ENCODE data around the gene ATP6V0E1.
A peak's percentile ranks its signal among the peaks of the same experiment; 100 is the strongest.
"Not testable (repeated sequence)": the region's sequence is repeated elsewhere in the genome, so short reads cannot be mapped to it uniquely, and the experiment has no call there.

Gene ATP6V0E1

DNA sequence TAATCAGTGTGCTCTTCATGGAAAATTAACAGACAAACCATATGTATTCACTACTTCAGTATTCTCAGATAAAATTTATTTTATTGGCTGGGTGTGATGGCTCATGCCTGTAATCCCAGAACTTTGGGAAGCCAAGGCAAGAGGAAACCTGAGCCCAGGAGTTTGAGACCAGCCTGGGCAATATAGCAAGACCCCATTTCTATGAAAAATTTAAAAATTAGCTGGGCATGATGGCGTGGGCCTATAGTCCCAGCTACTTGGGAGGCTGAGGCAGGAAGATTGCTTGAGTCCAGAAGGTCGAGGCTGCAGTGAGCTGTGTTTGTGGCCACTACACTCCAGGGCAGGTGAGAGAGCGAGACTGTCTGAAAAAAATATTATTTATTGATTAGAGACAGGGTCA is 49.2 kb downstream of the ATP6V0E1 start:
- no peak for DNase-seq (ENCODE audit: low read depth in 2 of 2, low spot score in 1 of 2)

GRCh38 chr5:173033923-173034322 is 50.4 kb downstream of the ATP6V0E1 start:
- DNase-seq (ENCODE audit: low read depth in 2 of 2, low spot score in 1 of 2): no peak

DNA sequence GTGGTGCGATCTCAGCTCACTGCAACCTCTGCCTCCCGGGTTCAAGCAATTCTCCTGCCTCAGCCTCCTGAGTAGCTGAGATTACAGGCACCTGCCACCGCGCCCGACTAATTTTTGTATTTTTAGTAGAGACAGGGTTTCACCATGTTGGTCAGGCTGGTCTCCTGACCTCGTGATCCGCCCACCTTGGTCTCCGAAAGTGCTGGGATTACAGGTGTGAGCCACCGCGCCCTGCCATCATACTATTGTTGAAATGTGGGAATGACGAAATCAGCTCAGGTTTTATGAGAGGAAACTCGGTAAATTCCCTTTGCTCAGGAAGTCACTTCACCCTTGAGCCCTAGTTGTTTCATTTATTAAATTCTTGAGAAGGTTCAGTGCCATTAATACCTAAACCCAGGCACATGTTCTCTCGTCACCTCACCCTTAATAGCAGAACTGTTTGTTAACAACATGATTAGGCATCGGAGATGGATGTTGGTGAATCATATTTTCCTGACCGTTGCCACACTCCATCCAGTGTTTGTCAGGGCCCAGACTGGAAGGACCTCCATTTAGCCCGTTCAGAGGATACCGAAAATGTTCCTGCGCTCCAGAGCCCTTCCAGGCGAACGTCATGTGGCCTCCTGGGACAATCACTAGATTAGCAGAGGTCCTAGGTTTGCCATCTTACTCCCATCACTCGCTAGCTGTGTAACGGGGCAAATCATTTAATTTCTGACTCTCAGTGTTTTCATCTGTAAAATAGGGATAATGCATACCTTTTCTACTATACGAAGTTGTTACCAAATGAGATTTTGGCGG is 52.5 kb downstream of the ATP6V0E1 start:
- no peak for DNase-seq (ENCODE audit: low read depth in 2 of 2, low spot score in 1 of 2)

GRCh38 chr5:173039188-173039587 is 55.6 kb downstream of the ATP6V0E1 start:
- DNase-seq (ENCODE audit: low read depth in 2 of 2, low spot score in 1 of 2): no peak

DNA sequence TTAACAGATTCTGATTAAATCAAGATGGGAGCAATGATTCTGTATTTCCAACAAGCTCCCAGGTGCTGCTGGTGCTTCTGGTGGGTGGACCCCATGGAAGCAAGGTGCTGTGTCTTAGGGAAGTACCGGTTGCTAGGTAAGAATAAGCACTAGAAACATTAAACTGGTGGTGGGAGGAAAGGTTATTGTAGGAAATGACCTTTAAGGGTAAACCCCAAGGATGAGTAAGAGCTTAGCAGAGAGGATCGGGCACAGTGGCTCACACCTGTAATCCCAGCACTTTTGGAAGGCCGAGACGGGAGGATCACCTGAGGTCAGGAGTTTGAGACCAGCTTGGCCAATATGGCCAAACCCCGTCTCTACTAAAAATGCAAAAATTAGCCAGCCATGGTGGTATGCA is 56.4 kb downstream of the ATP6V0E1 start:
- DNase-seq (ENCODE audit: low read depth in 2 of 2, low spot score in 1 of 2): no peak

GRCh38 chr5:173041881-173042762 is 58.6 kb downstream of the ATP6V0E1 start:
- no peak for DNase-seq (ENCODE audit: low read depth in 2 of 2, low spot score in 1 of 2)

DNA sequence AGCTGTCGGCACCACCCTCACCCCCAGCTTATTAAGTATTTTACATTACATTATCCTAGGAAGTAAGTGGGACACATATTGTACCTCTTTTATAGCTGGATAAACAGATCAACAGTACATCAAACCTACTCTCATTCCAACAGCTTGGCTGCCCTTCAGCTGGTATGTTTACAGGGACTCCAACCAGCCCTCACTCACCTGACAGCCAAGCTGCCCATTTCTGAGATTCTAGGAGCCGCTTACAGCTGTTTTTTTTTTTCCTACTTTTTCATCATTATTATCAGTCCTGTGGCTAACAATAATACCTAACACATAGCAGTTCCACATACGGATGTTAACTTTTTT is 59.2 kb downstream of the ATP6V0E1 start:
- DNase-seq (ENCODE audit: low read depth in 2 of 2, low spot score in 1 of 2): no peak

DNA sequence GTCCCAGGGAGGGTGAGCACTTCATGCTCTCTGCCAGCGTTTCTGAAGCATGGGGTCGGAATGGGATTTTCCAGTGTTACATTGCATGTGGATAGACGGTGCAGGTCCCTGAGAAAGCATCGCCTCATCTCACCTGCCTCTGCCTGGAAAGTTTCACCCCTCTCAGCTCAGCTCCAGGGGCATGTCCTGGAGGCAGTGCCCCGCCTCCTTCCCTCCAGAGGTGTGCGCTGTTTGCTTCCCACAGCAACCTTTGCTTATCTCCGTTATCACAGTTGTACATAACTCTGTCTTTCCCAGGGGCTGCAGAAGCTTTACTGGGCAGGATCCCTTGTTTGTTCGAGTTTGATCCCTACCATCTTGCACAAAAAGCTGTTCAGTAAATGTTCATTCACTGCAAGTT is 61.9 kb downstream of the ATP6V0E1 start:
- DNase-seq (ENCODE audit: low read depth in 2 of 2, low spot score in 1 of 2): no peak

DNA sequence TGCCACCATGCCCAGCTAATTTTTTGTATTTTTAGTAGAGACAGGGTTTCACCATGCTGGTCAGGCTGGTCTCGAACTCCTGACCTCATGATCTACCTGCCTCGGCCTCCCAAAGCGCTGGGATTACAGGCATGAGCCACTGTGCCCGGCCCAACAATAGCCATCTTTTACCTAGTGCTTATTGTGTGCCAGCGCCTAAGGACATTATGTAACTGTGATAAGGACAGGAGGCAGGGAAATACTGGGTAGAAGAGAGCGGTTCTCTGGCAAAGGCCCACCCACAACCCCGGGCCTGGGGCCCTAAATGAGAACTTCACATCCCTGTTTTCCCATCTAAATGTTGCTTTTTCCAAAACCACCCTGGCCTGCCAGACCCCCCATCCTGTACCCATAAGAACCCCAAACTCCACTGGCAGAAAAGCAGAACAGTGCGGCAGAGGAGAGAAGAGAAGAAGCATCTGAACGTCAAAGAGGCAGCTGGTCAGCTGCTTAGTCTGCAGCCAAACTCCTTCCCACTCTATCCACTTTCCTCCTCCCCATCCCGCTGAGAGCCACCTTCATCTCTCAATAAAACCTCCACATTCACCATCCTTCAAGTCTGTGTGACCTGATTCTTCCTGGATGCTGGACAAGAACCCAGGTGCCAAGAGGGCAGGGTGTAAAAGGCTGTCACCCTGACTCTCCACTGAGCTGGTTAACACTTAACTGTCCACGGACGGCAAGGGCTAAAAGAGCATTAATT is 63.7 kb downstream of the ATP6V0E1 start:
- DNase-seq (ENCODE audit: low read depth in 2 of 2, low spot score in 1 of 2): not testable (repeated sequence)

DNA sequence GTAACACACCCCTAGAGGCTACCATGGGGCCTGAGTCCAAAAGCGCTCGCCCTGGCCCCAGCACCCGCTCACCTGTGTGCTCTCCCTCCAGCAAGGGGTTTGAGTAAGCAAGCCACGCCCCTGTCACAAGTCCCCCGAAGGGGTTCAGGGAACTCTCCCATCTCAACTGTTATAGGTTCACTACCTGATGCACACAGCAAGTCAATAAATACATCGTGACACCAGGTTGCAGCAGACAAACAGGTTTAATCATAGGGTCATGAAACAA is 64.2 kb downstream of the ATP6V0E1 start:
- no peak for DNase-seq (ENCODE audit: low read depth in 2 of 2, low spot score in 1 of 2)

DNA sequence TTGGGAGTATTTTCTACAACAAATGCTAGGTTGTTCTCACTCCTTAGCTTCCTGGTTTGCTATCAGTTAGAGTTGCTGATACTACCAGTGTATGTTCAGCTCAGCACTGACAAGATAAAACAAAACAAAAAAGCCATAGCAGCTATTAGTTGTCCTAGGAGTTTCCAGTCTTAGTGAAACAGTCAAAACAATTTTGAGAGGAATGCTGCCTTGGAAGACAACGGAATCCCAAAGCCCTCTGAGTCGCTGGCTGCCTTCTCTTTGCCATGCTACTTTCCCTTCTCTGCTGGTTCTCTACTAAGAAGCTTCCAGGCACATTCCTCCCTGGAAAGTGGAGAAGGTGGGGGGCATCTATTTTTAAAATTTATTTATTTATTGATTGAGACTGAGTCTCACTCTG is 67.2 kb downstream of the ATP6V0E1 start:
- DNase-seq (ENCODE audit: low read depth in 2 of 2, low spot score in 1 of 2): no peak

DNA sequence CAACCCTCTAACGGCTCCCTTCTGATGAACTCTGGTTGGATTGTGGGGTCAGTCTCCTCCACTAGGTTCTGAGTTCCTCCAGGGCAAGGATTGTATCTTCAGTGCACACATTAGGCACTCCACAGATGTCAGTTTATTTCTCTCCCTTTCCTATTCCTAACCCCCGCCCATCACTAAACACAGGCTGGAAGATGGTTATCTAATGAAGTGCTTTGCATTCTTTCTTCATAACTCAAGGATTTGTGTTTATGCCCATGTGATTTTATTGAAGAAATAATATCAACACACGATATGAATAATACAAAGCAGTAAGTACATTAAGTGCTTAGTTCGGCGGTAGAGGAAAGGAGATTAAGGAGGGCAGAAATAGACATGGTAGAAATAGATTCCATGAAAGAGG is 68.2 kb downstream of the ATP6V0E1 start:
- DNase-seq (ENCODE audit: low read depth in 2 of 2, low spot score in 1 of 2): no peak

DNA sequence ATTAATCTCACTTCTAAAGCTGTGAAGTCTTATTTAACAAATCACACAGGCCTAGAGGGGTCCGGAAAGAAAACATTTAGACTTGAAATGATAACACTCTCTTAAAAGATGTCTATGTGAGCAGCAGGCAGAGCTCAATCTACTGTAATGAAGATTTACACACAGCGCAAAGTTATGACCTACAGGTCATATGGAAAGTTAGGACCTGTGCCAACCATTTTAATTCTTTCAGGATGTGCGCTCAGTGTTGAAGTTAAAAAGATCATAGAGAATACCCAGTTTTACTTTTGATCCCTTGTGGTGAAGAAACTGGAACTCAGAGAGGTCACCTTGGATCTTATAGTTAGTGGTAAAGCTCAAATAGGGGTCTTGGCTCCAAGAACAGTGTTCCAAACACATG is 69.5 kb downstream of the ATP6V0E1 start:
- DNase-seq (ENCODE audit: low read depth in 2 of 2, low spot score in 1 of 2): no peak

- DNase-seq (ENCODE audit: low read depth in 2 of 2, low spot score in 1 of 2): no peak
Observed at GRCh38 chr5:173055042-173055721, 71.6 kb downstream of the ATP6V0E1 start.

- DNase-seq (ENCODE audit: low read depth in 2 of 2, low spot score in 1 of 2): no peak
Observed at GRCh38 chr5:173055722-173055982, 72.1 kb downstream of the ATP6V0E1 start.

DNA sequence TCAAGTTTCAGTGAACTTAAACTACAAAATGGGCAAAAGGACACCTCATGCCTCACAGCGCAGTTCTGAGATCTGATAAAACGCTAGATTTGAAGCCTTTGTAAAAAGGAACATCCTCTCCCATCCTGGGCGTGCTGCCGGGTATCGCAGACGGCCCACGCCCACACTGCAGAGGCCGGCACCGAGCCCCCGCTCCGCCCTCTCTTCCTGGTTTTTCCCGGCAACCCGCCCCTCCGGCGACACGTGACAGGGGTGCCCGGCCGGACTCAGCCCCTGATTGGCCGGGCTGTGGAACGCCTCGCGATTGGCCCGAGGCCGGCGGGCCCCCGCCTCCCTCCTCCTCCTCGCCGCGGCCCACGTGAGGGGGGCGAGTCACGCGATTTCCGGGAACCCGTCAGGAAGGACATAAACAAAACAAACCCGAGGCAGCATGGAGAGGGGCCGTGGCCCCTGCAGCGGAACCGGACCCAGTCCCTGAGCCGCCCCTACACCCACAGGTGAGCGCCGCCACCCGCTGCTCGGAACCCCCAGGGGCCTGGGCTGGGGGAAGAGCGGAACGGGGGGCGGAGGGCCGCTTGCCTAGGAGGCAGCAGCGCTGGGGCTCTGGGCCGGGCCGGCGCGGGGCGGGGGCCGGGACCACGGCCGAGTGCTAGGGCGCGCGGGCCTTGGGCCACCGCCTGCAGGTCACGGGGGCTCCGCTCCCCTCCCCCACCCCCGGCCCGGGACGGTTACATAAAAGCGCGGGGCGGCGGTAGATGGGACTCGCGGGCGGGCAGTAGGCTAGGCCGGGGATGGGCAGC is 72.6 kb downstream of the ATP6V0E1 start, which contains the start of gene CREBRF:
TSS of gene CREBRF (plus strand) at position 370 of the 800 bp plus-strand sequence. CDS start 24,424 bp downstream, outside the sequence.
- DNase-seq (ENCODE audit: low read depth in 2 of 2, low spot score in 1 of 2): peak; percentile 91 to 97

DNA sequence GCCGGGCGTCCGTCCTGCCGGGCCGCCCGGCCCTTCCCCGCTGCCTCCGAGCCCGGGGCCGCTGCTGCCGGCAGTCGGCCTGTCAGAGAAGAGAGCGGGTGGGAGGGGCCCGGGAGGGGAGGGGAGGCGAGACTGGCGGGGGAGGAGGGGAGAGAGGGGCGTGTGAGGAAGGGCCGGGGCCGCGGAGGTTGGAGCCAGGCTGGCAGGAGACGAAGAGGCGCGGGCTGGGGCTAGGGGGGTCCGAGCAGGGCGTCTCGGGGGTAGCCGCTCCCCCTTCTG is 73.2 kb downstream of the ATP6V0E1 start:
- no peak for DNase-seq (ENCODE audit: low read depth in 2 of 2, low spot score in 1 of 2)

GRCh38 chr5:173057062-173057924 is 73.7 kb downstream of the ATP6V0E1 start:
- DNase-seq (ENCODE audit: low read depth in 2 of 2, low spot score in 1 of 2): peak; percentile 97 to 98

GRCh38 chr5:173062141-173062540 is 78.6 kb downstream of the ATP6V0E1 start:
- DNase-seq (ENCODE audit: low read depth in 2 of 2, low spot score in 1 of 2): no peak

- DNase-seq (ENCODE audit: low read depth in 2 of 2, low spot score in 1 of 2): no peak
Observed at GRCh38 chr5:173065155-173065554, 81.6 kb downstream of the ATP6V0E1 start.
